H1 (cell line): Measurements from ENCODE around the gene TRPM6. TPM values are rescaled to one million over a fixed set of nuclear protein-coding genes. Genes with fewer than 3 reads are reported as not detected.
A peak's percentile ranks its signal among the peaks of the same experiment; 100 is the strongest.

Source experiments
- ASH2L ChIP-seq: fragments of 200-600, 300-600 bp; sonication (generic); IDR thresholded peaks from one replicate; pipeline ENCODE4 v1.7.1; 2017; ENCODE audit warnings: low read length
- CBX8 ChIP-seq: fragments of 300-800, 300-1000 bp; sonication (generic); IDR thresholded peaks from 2 replicates; pipeline ENCODE4 v1.7.1; 2016; ENCODE audit warnings: low read depth, low read length, borderline replicate concordance
- CEBPB ChIP-seq: IDR thresholded peaks from 2 replicates; pipeline ENCODE4 v1.6.1; 2012; ENCODE audit warnings: low read depth, low read length
- CTBP2 ChIP-seq: IDR thresholded peaks from 2 replicates; pipeline ENCODE4 v1.7.0; 2011; ENCODE audit warnings: borderline replicate concordance, mild to moderate bottlenecking, moderate library complexity, mixed read lengths, low read length; ENCODE audit not compliant: insufficient read depth, insufficient read length
- HDAC6 ChIP-seq: IDR thresholded peaks from one replicate; pipeline ENCODE4 v1.7.1; 2012; ENCODE audit warnings: low read depth, mild to moderate bottlenecking, inconsistent platforms, low read length, moderate library complexity
- KDM4A ChIP-seq: IDR thresholded peaks from one replicate; pipeline ENCODE4 v1.7.1; 2012; ENCODE audit warnings: low read depth, mild to moderate bottlenecking, moderate library complexity, low read length, inconsistent platforms; ENCODE audit not compliant: severe bottlenecking
- NRF1 ChIP-seq: IDR thresholded peaks from 2 replicates; pipeline ENCODE4 v1.6.1; 2011; ENCODE audit warnings: mild to moderate bottlenecking, low read depth, low read length, improper control_type of control experiment
- RBBP5 ChIP-seq: IDR thresholded peaks from 2 replicates; pipeline ENCODE4 v1.7.1; 2012; ENCODE audit warnings: low read depth, mild to moderate bottlenecking, inconsistent platforms, low read length, moderate library complexity, borderline replicate concordance
- SIN3A ChIP-seq, 2 experiments: IDR thresholded peaks in 1 of 2; conservative IDR thresholded peaks in 1 of 2; 2 replicates each; pipeline ENCODE4 v1.6.1; 2011 to 2012; ENCODE audit warnings: low read length in 2 of 2, improper control_type of control experiment in 1 of 2, low read depth in 1 of 2, mild to moderate bottlenecking in 1 of 2
- SUZ12 ChIP-seq: fragments of 200-600 bp; sonication (generic); IDR thresholded peaks from 2 replicates; pipeline ENCODE4 v1.6.1; 2012; ENCODE audit warnings: mild to moderate bottlenecking, inconsistent platforms, low read length, moderate library complexity, mixed read lengths
- TAF1 ChIP-seq: IDR thresholded peaks from 2 replicates; pipeline ENCODE4 v1.6.1; 2011; ENCODE audit warnings: mild to moderate bottlenecking, low read depth, low read length
- TBP ChIP-seq: IDR thresholded peaks from 2 replicates; pipeline ENCODE4 v1.6.1; 2011; ENCODE audit warnings: low read depth, low read length, improper control_type of control experiment
- YY1 ChIP-seq: IDR thresholded peaks from 2 replicates; pipeline ENCODE4 v1.6.1; 2011; ENCODE audit warnings: low read depth, mild to moderate bottlenecking, low read length
- polyA plus RNA-seq, 7 experiments: library from polyadenylated mRNA; depleted of rRNA in 3 of 7; stranded (reverse) in 5 of 7; unstranded in 2 of 7; fragments of >200 nt in 5 of 7; fragments of 200-250 nt in 2 of 7; gene quantifications; 1 replicate in 5 of 7; 2 replicates in 1 of 7; 4 replicates in 1 of 7; pipeline versions ENCODE4 v1.2.1 to v1.2.3, GENCODE V29; 2011 to 2013; ENCODE audit warnings: missing spikeins in 2 of 7, mixed read lengths in 2 of 7
- total RNA-seq: library from RNA; stranded (reverse); fragmentation: NEBNext Ultra II Directional; extraction: Animal tissue kit (Norgen Biotek cat#: 25700); gene quantifications from 2 replicates; pipeline ENCODE4 v1.2.1, GENCODE V29; 2021

Gene TRPM6
- total and polyA plus RNA-seq, 2 of the 8 experiments (the other 6 are each of a cell fraction or from before 2014, with no cell fraction given), result 0.45 to 1.5 TPM

DNA sequence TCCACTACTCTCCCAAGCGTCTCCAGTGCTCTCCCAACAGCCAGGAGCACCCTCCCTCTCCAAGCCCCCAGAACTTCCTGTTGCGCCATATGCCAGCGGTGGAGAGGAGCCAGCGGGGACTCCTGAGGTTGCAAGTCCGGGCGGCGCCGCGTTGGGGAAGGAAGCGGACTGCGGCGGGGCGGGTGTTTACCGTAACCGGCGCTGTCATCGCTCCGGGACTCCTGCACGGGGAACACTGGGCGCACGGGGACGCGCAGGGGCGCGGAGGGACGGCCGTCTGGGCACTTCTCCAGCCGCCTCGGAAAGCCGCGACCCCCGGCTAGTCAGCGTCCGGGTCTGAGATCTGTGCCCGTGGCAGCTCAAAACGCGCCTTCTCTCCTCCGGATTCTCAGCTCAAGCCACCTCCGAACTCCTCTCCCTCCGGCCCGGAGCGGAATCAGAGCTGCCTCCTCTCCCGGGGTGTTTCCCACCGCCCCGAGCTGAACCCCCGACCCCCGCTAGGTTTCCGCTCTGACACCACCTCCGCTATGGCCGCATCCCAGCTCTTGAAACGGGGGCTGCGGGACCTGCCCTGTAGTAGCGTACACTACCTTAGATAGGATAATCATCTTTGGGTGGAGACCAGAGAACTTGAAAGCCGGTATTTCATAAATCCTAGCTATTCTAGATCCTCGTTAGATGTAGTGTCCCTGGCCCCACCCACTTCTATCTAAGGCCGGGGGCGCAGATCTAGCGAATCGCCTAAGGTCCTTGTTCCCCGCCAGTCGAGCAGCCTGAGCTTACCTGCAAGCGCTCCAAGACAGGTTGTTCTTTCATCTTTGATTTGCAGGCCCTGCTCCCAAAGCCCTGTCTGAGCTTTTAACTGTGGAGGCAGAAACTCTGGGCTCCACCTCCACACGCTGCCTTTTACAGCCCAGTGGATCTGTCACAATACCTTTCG, at the start of gene TRPM6 (continued):
- TF ChIP-seq ASH2L (peak; percentile 70), CEBPB (peak; percentile 86), SUZ12 (no peak), RBBP5 (peak; percentile 60; the same call in 1 of the 2 replicates), YY1 (peak; percentile 33; the same call in 1 of the 2 replicates), SIN3A (conservative IDR thresholded peaks at IDR 0.05 in 1 of 2, IDR thresholded peaks at IDR 0.05 in 1 of 2; ENCODE audit: low read depth in 1 of 2, low read length in 2 of 2) (peak in 1 of 2 experiments; percentile 43; a peak in 2 of 4 replicates), HDAC6 (no peak), KDM4A (peak; percentile 97), TAF1 (0 out of 2 replicates have a peak, but pooled peaks have one; percentile 19), TBP (0 out of 2 replicates have a peak, but pooled peaks have one; percentile 41), CTBP2 (peak; percentile 35), CBX8 (no peak), NRF1 (no peak)
